GM23338 (cell line): Measurements from ENCODE around the gene MDM4.

Experiments
- CREB1 ChIP-seq: fragments of 250-450 bp; sonication (Bioruptor Pico); IDR thresholded peaks from 2 replicates; pipeline ENCODE4 v1.5.0; 2020; ENCODE audit warnings: low read depth, mild to moderate bottlenecking, moderate library complexity
- EZH2 ChIP-seq: fragments of 200-600 bp; sonication (generic); IDR thresholded peaks from one replicate; pipeline ENCODE4 v1.8.0; 2017; ENCODE audit warnings: antibody characterized with exemption, mild to moderate bottlenecking, low read depth; ENCODE audit not compliant: unreplicated experiment
- EZH2phosphoT487 ChIP-seq: fragments of 200-600 bp; sonication (generic); IDR thresholded peaks from one replicate; pipeline ENCODE4 v1.8.1; 2018; ENCODE audit warnings: antibody characterized with exemption; ENCODE audit not compliant: unreplicated experiment
- JUNB ChIP-seq: IDR thresholded peaks from one replicate; pipeline ENCODE4 v1.6.1; 2016; ENCODE audit warnings: antibody characterized with exemption; ENCODE audit not compliant: unreplicated experiment
- POLR2AphosphoS5 ChIP-seq: IDR thresholded peaks from 2 replicates; pipeline ENCODE4 v1.6.1; 2016; ENCODE audit warnings: antibody characterized with exemption, low read depth
- ZNF114 ChIP-seq: fragments of 250-450 bp; sonication (Bioruptor Pico); IDR thresholded peaks from 2 replicates; pipeline ENCODE4 v1.5.0; 2020; ENCODE audit warnings: mild to moderate bottlenecking, moderate library complexity
- ZNF331 ChIP-seq: fragments of 250-450 bp; sonication (Bioruptor Pico); IDR thresholded peaks from 2 replicates; pipeline ENCODE4 v1.5.0; 2020; ENCODE audit warnings: low read depth, mild to moderate bottlenecking, moderate library complexity
- TF ChIP-seq, protein P1 (sequence below), 2 experiments: fragments of 200-600 bp in 1 of 2; sonication (generic) in 1 of 2; conservative IDR thresholded peaks; 2 replicates each; pipeline versions ENCODE4 v1.5.1 to v1.6.1; 2016 to 2017; ENCODE audit warnings: antibody characterized with exemption in 2 of 2, low read depth in 2 of 2, mild to moderate bottlenecking in 2 of 2, moderate library complexity in 1 of 2
- TF ChIP-seq, protein P2 (sequence below): IDR thresholded peaks from one replicate; pipeline ENCODE4 v1.6.1; 2018; ENCODE audit warnings: antibody characterized with exemption; ENCODE audit not compliant: unreplicated experiment
- TF ChIP-seq, protein P3 (sequence below): IDR thresholded peaks from 2 replicates; pipeline ENCODE4 v1.6.1; 2016; ENCODE audit warnings: antibody characterized with exemption
- TF ChIP-seq, protein P4 (sequence below): fragments of 250-450 bp; sonication (Bioruptor Pico); IDR thresholded peaks from 2 replicates; pipeline ENCODE4 v1.5.0; 2020; ENCODE audit warnings: mild to moderate bottlenecking, moderate library complexity

DNA sequence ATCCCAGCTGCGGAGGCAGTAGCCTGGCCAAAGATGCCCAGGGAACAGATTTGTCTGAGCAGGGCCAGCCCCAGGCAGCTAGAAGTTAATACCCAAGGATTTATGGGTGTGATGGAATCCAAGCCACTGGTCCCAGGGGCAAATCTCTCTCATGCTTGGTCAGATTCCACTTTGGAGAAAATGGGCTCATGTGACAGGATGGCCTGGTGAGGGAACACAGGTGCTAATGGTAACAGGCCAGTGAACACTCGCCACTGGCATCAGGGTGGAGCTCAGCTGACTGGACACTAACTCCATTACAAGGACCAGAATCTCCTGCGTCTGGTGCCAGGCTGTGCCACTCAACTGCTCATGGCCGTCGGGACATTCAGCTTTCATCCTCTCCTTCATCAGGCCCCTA lies 12.0 kb downstream of the MDM4 start:
- TF ChIP-seq, protein P1, sequence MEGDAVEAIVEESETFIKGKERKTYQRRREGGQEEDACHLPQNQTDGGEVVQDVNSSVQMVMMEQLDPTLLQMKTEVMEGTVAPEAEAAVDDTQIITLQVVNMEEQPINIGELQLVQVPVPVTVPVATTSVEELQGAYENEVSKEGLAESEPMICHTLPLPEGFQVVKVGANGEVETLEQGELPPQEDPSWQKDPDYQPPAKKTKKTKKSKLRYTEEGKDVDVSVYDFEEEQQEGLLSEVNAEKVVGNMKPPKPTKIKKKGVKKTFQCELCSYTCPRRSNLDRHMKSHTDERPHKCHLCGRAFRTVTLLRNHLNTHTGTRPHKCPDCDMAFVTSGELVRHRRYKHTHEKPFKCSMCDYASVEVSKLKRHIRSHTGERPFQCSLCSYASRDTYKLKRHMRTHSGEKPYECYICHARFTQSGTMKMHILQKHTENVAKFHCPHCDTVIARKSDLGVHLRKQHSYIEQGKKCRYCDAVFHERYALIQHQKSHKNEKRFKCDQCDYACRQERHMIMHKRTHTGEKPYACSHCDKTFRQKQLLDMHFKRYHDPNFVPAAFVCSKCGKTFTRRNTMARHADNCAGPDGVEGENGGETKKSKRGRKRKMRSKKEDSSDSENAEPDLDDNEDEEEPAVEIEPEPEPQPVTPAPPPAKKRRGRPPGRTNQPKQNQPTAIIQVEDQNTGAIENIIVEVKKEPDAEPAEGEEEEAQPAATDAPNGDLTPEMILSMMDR (conservative IDR thresholded peaks at IDR 0.05; ENCODE audit: low read depth in 2 of 2) = no peak
- TF ChIP-seq, protein P2, sequence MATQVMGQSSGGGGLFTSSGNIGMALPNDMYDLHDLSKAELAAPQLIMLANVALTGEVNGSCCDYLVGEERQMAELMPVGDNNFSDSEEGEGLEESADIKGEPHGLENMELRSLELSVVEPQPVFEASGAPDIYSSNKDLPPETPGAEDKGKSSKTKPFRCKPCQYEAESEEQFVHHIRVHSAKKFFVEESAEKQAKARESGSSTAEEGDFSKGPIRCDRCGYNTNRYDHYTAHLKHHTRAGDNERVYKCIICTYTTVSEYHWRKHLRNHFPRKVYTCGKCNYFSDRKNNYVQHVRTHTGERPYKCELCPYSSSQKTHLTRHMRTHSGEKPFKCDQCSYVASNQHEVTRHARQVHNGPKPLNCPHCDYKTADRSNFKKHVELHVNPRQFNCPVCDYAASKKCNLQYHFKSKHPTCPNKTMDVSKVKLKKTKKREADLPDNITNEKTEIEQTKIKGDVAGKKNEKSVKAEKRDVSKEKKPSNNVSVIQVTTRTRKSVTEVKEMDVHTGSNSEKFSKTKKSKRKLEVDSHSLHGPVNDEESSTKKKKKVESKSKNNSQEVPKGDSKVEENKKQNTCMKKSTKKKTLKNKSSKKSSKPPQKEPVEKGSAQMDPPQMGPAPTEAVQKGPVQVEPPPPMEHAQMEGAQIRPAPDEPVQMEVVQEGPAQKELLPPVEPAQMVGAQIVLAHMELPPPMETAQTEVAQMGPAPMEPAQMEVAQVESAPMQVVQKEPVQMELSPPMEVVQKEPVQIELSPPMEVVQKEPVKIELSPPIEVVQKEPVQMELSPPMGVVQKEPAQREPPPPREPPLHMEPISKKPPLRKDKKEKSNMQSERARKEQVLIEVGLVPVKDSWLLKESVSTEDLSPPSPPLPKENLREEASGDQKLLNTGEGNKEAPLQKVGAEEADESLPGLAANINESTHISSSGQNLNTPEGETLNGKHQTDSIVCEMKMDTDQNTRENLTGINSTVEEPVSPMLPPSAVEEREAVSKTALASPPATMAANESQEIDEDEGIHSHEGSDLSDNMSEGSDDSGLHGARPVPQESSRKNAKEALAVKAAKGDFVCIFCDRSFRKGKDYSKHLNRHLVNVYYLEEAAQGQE = no peak
- TF ChIP-seq EZH2phosphoT487 (no peak), ZNF114 (CRISPR knock-in tag) (no peak), EZH2 (no peak), CREB1 (CRISPR knock-in tag) (no peak), ZNF331 (CRISPR knock-in tag) (no peak), JUNB (no peak), POLR2AphosphoS5 (no peak)
- TF ChIP-seq, protein P3, sequence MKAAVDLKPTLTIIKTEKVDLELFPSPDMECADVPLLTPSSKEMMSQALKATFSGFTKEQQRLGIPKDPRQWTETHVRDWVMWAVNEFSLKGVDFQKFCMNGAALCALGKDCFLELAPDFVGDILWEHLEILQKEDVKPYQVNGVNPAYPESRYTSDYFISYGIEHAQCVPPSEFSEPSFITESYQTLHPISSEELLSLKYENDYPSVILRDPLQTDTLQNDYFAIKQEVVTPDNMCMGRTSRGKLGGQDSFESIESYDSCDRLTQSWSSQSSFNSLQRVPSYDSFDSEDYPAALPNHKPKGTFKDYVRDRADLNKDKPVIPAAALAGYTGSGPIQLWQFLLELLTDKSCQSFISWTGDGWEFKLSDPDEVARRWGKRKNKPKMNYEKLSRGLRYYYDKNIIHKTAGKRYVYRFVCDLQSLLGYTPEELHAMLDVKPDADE = no peak
- TF ChIP-seq, protein P4, sequence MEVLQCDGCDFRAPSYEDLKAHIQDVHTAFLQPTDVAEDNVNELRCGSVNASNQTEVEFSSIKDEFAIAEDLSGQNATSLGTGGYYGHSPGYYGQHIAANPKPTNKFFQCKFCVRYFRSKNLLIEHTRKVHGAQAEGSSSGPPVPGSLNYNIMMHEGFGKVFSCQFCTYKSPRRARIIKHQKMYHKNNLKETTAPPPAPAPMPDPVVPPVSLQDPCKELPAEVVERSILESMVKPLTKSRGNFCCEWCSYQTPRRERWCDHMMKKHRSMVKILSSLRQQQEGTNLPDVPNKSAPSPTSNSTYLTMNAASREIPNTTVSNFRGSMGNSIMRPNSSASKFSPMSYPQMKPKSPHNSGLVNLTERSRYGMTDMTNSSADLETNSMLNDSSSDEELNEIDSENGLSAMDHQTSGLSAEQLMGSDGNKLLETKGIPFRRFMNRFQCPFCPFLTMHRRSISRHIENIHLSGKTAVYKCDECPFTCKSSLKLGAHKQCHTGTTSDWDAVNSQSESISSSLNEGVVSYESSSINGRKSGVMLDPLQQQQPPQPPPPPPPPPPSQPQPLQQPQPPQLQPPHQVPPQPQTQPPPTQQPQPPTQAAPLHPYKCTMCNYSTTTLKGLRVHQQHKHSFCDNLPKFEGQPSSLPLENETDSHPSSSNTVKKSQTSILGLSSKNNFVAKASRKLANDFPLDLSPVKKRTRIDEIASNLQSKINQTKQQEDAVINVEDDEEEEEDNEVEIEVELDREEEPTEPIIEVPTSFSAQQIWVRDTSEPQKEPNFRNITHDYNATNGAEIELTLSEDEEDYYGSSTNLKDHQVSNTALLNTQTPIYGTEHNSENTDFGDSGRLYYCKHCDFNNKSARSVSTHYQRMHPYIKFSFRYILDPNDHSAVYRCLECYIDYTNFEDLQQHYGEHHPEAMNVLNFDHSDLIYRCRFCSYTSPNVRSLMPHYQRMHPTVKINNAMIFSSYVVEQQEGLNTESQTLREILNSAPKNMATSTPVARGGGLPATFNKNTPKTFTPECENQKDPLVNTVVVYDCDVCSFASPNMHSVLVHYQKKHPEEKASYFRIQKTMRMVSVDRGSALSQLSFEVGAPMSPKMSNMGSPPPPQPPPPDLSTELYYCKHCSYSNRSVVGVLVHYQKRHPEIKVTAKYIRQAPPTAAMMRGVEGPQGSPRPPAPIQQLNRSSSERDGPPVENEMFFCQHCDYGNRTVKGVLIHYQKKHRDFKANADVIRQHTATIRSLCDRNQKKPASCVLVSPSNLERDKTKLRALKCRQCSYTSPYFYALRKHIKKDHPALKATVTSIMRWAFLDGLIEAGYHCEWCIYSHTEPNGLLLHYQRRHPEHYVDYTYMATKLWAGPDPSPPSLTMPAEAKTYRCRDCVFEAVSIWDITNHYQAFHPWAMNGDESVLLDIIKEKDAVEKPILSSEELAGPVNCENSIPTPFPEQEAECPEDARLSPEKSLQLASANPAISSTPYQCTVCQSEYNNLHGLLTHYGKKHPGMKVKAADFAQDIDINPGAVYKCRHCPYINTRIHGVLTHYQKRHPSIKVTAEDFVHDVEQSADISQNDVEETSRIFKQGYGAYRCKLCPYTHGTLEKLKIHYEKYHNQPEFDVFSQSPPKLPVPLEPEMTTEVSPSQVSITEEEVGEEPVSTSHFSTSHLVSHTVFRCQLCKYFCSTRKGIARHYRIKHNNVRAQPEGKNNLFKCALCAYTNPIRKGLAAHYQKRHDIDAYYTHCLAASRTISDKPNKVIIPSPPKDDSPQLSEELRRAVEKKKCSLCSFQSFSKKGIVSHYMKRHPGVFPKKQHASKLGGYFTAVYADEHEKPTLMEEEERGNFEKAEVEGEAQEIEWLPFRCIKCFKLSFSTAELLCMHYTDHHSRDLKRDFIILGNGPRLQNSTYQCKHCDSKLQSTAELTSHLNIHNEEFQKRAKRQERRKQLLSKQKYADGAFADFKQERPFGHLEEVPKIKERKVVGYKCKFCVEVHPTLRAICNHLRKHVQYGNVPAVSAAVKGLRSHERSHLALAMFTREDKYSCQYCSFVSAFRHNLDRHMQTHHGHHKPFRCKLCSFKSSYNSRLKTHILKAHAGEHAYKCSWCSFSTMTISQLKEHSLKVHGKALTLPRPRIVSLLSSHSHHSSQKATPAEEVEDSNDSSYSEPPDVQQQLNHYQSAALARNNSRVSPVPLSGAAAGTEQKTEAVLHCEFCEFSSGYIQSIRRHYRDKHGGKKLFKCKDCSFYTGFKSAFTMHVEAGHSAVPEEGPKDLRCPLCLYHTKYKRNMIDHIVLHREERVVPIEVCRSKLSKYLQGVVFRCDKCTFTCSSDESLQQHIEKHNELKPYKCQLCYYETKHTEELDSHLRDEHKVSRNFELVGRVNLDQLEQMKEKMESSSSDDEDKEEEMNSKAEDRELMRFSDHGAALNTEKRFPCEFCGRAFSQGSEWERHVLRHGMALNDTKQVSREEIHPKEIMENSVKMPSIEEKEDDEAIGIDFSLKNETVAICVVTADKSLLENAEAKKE = no peak
